HUES6 (cell line): ENCODE data around the gene ZNF407.

Source experiments
- H3K27ac ChIP-seq: 2 replicates; pipeline ENCODE4 v1.7.0; 2013; ENCODE audit warnings: low read depth, mild to moderate bottlenecking, low read length, inconsistent platforms
- H3K27me3 ChIP-seq: 2 replicates; pipeline ENCODE4 v1.6.1; 2013; ENCODE audit warnings: low read length; ENCODE audit not compliant: control insufficient read depth, insufficient read depth
- H3K36me3 ChIP-seq: 2 replicates; pipeline ENCODE4 v1.6.1; 2013; ENCODE audit warnings: low read length; ENCODE audit not compliant: control insufficient read depth, insufficient read depth
- H3K4me1 ChIP-seq: 2 replicates; pipeline ENCODE4 v1.6.1; 2013; ENCODE audit warnings: low read length; ENCODE audit not compliant: control insufficient read depth, insufficient read depth
- H3K4me3 ChIP-seq: 2 replicates; pipeline ENCODE4 v1.5.1; 2013; ENCODE audit warnings: low read depth, low read length
- H3K9ac ChIP-seq: one replicate; pipeline ENCODE4 v1.6.1; 2013; ENCODE audit warnings: mild to moderate bottlenecking, low read length
- H3K9me3 ChIP-seq: 2 replicates; pipeline ENCODE4 v1.6.1; 2013; ENCODE audit warnings: low read depth, low read length; ENCODE audit not compliant: control insufficient read depth, insufficient read depth

Gene ZNF407

DNA sequence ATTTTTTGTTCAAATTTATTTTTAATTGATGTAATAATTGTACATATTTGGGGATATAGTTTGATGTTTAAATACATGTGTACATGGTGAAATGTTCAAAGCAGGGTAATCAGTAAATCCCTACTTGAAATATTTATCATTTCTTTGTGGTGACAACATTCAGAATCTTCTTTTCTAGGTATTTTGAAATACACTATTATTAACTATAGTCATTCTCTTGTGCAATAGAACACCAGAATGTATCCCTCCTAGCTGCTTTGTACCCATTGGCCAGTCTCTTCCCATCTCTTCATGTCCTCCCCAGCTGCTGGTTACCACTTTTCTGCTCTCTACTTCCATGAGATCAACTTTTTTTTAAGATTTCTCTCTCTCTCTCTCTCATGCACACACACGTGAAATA, 126.5 kb downstream of the ZNF407 start:
- H3K36me3 ChIP-seq: no peaks in the 10 kb centered on the region
- H3K4me3 ChIP-seq: no peak overlapping the region
- no peaks in the 10 kb centered on the region for H3K4me1 ChIP-seq
- no peak overlapping the region for H3K27ac ChIP-seq
- H3K27me3 ChIP-seq: no peaks in the 10 kb centered on the region
- no peaks in the 10 kb centered on the region for H3K9me3 ChIP-seq
- H3K9ac ChIP-seq: no peak overlapping the region

DNA sequence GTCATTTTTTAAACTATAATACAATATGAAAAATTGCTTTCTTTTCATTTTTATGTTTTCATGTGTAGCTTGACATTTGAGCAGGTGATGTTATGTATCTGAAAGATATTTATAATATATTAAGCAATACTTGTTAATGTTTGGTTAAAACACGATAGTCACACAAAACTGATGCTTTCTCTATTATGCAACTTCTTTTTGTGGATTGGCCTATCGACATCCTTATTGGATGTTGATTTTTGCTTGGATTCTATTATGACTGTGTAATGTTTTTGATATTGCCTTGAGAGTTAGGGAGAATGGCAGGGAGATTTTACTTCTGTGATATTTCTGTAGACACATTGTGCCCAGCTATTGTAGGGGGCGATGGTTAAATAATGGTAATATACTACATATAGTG, 128.0 kb downstream of the ZNF407 start:
- no peaks in the 10 kb centered on the region for H3K36me3 ChIP-seq
- no peak overlapping the region for H3K27ac ChIP-seq
- no peaks in the 10 kb centered on the region for H3K4me1 ChIP-seq
- no peak overlapping the region for H3K9ac ChIP-seq
- H3K4me3 ChIP-seq: no peak overlapping the region
- H3K9me3 ChIP-seq: no peaks in the 10 kb centered on the region
- no peaks in the 10 kb centered on the region for H3K27me3 ChIP-seq

DNA sequence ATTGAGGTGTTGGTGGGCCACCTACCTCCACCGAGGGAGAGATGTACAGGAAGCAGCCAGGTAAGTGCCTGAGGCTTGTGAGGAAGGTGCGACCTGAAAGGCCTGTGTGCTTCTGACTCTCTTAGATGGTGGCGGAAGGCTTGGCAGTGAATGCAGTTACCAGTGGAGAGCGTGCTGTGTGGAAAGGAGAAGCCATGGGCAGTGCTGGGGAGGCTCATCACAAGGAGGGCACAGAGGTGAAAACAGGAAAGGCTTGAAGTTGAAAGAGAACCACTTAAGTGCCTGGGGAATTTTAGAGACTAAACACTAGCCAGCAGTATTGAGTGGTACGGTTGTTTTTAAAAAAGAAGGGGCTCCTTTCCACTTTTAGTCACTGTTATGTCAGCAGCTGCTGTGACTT, 130.9 kb downstream of the ZNF407 start:
- Histone ChIP-seq H3K4me1 (no peaks in the 10 kb centered on the region), H3K27me3 (no peaks in the 10 kb centered on the region), H3K9me3 (no peaks in the 10 kb centered on the region), H3K27ac (no peak overlapping the region), H3K4me3 (no peak overlapping the region), H3K9ac (no peak overlapping the region), H3K36me3 (no peaks in the 10 kb centered on the region)

DNA sequence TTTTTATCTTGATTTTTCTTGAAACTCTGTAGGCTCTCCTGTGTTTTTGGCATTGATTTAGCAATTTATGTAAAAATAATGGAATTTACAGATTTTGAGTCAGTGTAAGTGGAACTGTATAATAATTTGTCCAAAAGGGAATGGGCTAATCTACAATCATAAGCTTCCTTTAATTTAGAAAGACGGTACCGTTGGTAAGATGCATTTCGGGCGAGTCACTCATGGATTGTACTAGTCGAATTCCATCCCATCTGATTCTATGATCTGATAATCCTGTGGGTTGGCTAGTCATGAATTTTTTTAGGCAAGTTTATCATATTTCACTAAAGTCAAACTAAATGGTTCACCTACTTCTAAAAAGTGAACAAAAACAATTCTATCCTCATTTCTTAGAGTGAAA, 133.4 kb downstream of the ZNF407 start:
- no peak overlapping the region for H3K27ac ChIP-seq
- no peak overlapping the region for H3K9ac ChIP-seq
- no peaks in the 10 kb centered on the region for H3K9me3 ChIP-seq
- H3K4me3 ChIP-seq: no peak overlapping the region
- no peaks in the 10 kb centered on the region for H3K4me1 ChIP-seq
- H3K36me3 ChIP-seq: no peaks in the 10 kb centered on the region
- no peaks in the 10 kb centered on the region for H3K27me3 ChIP-seq

DNA sequence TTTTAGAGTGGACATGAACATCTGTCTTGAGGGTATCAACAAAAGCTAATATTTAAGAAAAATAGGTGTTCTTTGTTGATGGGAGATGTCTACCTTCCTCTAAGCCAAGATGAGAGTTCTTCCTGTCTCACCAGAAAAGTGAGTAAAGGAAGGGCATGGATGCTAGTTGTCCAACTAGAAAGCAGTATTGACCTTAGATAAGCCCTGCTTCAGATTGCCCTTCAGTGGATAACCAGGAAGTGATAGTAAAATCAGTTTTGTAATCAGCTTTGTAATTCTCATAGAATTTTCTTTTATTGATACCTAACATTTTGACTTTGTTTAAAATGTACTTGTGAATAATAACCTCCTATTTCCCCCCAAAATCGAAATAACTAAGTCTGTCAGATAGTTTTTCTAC, 134.7 kb downstream of the ZNF407 start:
- no peaks in the 10 kb centered on the region for H3K9me3 ChIP-seq
- H3K36me3 ChIP-seq: no peaks in the 10 kb centered on the region
- no peak overlapping the region for H3K27ac ChIP-seq
- H3K4me1 ChIP-seq: no peaks in the 10 kb centered on the region
- H3K27me3 ChIP-seq: no peaks in the 10 kb centered on the region
- H3K9ac ChIP-seq: no peak overlapping the region
- no peak overlapping the region for H3K4me3 ChIP-seq

DNA sequence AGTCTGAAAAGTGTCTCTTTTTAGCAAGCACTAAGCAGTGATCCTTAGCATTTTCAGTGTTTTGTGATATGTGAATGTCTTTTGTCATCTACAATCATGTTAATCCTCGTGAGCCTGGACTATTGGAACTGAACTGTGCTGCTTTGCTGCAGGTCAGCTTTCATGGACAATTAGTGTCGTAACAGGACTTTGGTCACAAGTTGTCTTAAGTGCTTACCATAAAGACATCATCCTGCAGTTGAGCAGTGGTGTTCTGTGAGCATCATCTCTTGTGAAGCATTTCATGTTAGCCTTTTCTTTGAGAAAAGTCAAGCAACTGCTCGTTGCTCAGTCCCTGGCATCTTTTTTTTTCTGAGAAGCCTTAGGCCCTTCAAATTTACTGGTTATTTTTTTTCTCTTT, 135.9 kb downstream of the ZNF407 start:
- H3K4me3 ChIP-seq: no peak overlapping the region
- no peaks in the 10 kb centered on the region for H3K36me3 ChIP-seq
- no peaks in the 10 kb centered on the region for H3K27me3 ChIP-seq
- H3K9me3 ChIP-seq: no peaks in the 10 kb centered on the region
- no peak overlapping the region for H3K27ac ChIP-seq
- no peaks in the 10 kb centered on the region for H3K4me1 ChIP-seq
- no peak overlapping the region for H3K9ac ChIP-seq

DNA sequence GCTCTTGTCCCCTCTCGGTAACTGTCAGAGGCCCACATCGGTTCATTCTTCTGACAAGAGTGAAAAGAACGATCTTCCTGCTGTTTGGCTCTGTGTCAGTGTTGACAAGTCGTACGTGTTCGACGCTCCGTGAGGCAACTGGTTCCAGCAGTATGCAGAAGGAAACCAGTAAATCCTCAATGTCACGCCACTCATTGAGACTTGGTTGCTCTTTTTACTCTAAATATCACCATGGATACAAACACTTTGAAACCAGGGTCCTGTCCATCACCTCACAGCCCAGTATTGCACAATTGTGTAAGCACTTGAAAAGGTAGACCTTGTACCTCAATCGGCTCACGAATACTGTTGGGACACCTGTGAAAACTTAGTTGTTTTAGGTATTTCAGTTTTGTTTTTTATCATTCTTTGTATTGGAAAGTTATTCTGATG, 136.4 kb downstream of the ZNF407 start:
- H3K9ac ChIP-seq: no peak overlapping the region
- H3K27me3 ChIP-seq: no peaks in the 10 kb centered on the region
- no peaks in the 10 kb centered on the region for H3K4me1 ChIP-seq
- H3K27ac ChIP-seq: no peak overlapping the region
- H3K4me3 ChIP-seq: no peak overlapping the region
- H3K9me3 ChIP-seq: no peaks in the 10 kb centered on the region
- no peaks in the 10 kb centered on the region for H3K36me3 ChIP-seq

DNA sequence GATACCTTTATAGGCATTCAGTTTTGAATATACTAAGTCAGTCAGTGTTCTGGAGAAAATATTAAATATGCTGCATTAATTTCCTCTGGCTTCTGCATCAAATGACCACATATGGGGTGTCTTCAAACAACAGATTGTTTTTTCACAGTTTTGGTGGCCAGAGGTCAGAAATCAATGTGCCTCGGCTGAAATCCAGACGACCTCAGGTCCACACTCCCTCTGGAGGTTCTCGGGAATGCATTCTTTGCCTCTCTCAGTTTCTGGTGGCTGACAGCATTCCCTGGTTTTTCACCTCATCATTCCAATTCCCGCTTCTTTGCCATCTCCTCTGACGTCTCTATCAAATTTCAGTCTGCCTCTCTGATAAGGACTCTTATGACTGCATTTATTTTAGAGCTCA, 142.3 kb downstream of the ZNF407 start:
- no peak overlapping the region for H3K9ac ChIP-seq
- H3K4me1 ChIP-seq: no peaks in the 10 kb centered on the region
- H3K27me3 ChIP-seq: no peaks in the 10 kb centered on the region
- no peak overlapping the region for H3K4me3 ChIP-seq
- no peaks in the 10 kb centered on the region for H3K9me3 ChIP-seq
- no peaks in the 10 kb centered on the region for H3K36me3 ChIP-seq
- H3K27ac ChIP-seq: no peak overlapping the region

DNA sequence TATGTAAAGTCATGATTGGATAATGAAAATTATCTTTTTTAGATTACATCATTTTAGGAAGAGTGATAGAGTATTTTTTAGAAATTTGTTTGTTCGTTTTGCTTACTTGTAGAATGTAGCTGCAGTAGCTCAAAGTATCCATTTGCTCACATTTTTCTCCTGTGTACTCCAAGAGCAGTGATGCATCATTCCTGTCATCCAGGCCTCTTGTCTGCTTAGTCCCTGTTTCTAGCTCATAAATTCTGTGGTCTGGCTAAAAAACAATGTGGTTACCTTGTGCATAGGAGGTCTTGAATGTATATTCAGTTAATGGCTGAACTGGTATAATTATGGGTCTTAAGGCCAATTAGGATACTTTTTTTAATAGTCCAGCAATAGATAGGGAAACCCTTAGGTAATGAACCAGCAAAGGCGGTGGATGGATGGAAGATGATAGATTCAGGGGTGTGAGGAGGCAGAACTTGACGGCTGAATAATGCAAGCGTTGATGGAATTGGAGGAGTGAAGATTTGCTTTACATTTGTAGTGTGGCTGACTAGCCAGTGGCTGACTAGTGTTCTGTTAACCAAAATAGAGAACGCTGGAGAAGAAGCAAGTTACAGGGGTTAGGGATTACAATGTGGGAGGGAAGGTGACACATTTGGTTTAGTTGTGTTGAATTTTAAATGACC, 145.0 kb downstream of the ZNF407 start:
- Histone ChIP-seq H3K36me3 (no peaks in the 10 kb centered on the region), H3K4me1 (no peaks in the 10 kb centered on the region), H3K9ac (no peak overlapping the region), H3K9me3 (no peaks in the 10 kb centered on the region), H3K4me3 (no peak overlapping the region), H3K27me3 (no peaks in the 10 kb centered on the region), H3K27ac (no peak overlapping the region)

DNA sequence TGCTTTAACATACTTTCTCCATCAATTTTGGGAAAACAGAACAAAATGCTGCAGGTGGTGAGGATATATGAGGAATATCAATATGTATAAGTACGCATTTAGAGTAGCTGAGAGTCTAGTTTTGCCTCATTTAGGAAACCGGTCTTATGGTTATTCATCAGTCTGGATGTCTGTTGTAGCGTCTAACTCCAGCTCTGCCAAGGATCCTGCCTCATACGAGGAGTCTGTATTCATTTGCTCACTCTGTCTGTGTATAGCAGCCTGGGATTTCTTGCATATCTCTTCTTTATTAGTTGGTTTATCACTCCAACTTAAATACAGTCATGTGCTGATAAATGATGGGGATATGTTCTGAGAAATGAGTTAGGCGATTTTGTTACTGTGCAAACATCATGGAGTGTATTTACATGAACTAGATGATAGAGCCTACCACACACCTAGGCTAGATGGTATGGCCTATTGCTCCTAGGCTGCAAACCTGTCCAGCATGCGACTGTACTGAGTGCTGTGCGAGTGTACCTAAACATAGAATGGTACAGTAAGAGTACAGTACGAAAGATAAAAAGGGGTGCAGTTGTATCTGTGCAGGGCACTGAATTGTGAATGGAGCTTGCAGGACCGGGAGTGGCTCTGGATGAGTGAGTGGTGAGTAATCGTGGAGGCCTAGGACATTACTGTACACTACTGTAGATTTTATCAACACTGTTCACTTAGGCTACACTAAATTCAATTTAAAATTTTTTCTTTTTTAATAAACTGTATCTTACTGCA, 148.1 kb downstream of the ZNF407 start:
- Histone ChIP-seq H3K9me3 (no peaks in the 10 kb centered on the region), H3K4me3 (no peak overlapping the region), H3K27me3 (no peaks in the 10 kb centered on the region), H3K9ac (no peak overlapping the region), H3K36me3 (no peaks in the 10 kb centered on the region), H3K27ac (no peak overlapping the region), H3K4me1 (no peaks in the 10 kb centered on the region; the same call in 1 of the 2 replicates)

DNA sequence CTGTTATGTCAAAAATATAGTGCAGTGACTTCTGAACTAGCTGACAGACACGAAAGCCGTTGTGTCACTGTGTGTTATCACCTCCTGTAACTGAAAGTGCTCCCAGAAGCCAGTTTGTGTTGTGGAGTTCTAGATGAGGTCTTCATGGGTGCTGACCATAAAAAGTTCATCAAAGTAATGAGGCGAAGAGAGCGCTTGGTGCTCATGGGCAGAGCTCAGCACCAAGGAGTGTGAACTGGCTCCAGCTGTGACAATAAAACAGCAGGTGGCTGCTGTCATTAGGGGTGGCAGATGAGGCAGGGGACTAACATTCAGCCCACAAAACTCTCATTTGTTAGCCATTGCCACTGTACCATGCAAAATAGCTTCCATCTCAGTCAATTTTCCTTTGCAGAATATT, 151.1 kb downstream of the ZNF407 start:
- H3K27ac ChIP-seq: no peak overlapping the region
- H3K4me1 ChIP-seq: no peaks in the 10 kb centered on the region; the same call in 1 of the 2 replicates
- no peaks in the 10 kb centered on the region for H3K9me3 ChIP-seq
- no peak overlapping the region for H3K4me3 ChIP-seq
- H3K36me3 ChIP-seq: no peaks in the 10 kb centered on the region
- H3K27me3 ChIP-seq: no peaks in the 10 kb centered on the region
- no peak overlapping the region for H3K9ac ChIP-seq
